ENCODE data around the gene TRIM63.

The TRIM63 gene

GRCh38 chr1:26009796-26010447, 57.5 kb downstream of the TRIM63 start:
- no peak overlapping the region for H3K4me3 ChIP-seq (ENCODE audit: low read depth, low read length)
- DNase-seq (ENCODE audit: low read depth): no peak
- TF ChIP-seq CTCF (conservative IDR thresholded peaks at IDR 0.05; ENCODE audit: low read depth, low read length): peak; percentile 23

- no peak overlapping the region for H3K4me3 ChIP-seq (ENCODE audit: low read depth, low read length)
- DNase-seq (ENCODE audit: low read depth): no peak
- no peak for TF ChIP-seq CTCF (conservative IDR thresholded peaks at IDR 0.05; ENCODE audit: low read depth, low read length)
Measured at GRCh38 chr1:26006710-26007109, 60.7 kb downstream of the TRIM63 start.

GRCh38 chr1:26005434-26006105, 61.9 kb downstream of the TRIM63 start:
- no peak overlapping the region for H3K4me3 ChIP-seq (ENCODE audit: low read depth, low read length)
- no peak for TF ChIP-seq CTCF (conservative IDR thresholded peaks at IDR 0.05; ENCODE audit: low read depth, low read length)
- DNase-seq (ENCODE audit: low read depth): no peak

GRCh38 chr1:26003756-26004155, 63.7 kb downstream of the TRIM63 start:
- H3K4me3 ChIP-seq (ENCODE audit: low read depth, low read length): no peak overlapping the region
- no peak for TF ChIP-seq CTCF (conservative IDR thresholded peaks at IDR 0.05; ENCODE audit: low read depth, low read length)
- no peak for DNase-seq (ENCODE audit: low read depth)

GRCh38 chr1:26003262-26003661, 64.2 kb downstream of the TRIM63 start:
- TF ChIP-seq CTCF (conservative IDR thresholded peaks at IDR 0.05; ENCODE audit: low read depth, low read length): no peak
- no peak overlapping the region for H3K4me3 ChIP-seq (ENCODE audit: low read depth, low read length)
- DNase-seq (ENCODE audit: low read depth): no peak

Measured in choroid plexus epithelial cell (primary cell).